Neuronal stem cell (in vitro differentiated cells): ENCODE results near the gene NSMCE1.
"Not testable (repeated sequence)": the region's sequence is repeated elsewhere in the genome, so short reads cannot be mapped to it uniquely, and the experiment has no call there.

Source experiments
- DNase-seq: peaks from one replicate; pipeline ENCODE4 v3.0.0-alpha.2; 2013; ENCODE audit warnings: low spot score
- H2AFZ ChIP-seq: one replicate; pipeline ENCODE4 v1.6.1; 2013; ENCODE audit warnings: mild to moderate bottlenecking, low read length, inconsistent platforms
- H2AK5ac ChIP-seq: 2 replicates; pipeline ENCODE4 v1.6.1; 2013; ENCODE audit warnings: low read depth, mild to moderate bottlenecking, inconsistent platforms, low read length, moderate library complexity, mixed read lengths
- H2BK120ac ChIP-seq: 2 replicates; pipeline ENCODE4 v1.6.1; 2013; ENCODE audit warnings: low read depth, mild to moderate bottlenecking, inconsistent platforms, low read length, moderate library complexity, mixed read lengths
- H2BK12ac ChIP-seq: one replicate; pipeline ENCODE4 v1.6.1; 2013; ENCODE audit warnings: low read length, inconsistent platforms
- H2BK15ac ChIP-seq: 2 replicates; pipeline ENCODE4 v1.6.1; 2013; ENCODE audit warnings: mild to moderate bottlenecking, low read length, inconsistent platforms, mixed read lengths
- H2BK5ac ChIP-seq: one replicate; pipeline ENCODE4 v1.6.1; 2013; ENCODE audit warnings: inconsistent platforms, mild to moderate bottlenecking, low read length, moderate library complexity
- H3K14ac ChIP-seq: one replicate; pipeline ENCODE4 v1.6.1; 2013; ENCODE audit warnings: low read length, inconsistent platforms
- H3K18ac ChIP-seq: 2 replicates; pipeline ENCODE4 v1.6.1; 2013; ENCODE audit warnings: low read length, inconsistent platforms
- H3K23ac ChIP-seq: 2 replicates; pipeline ENCODE4 v1.6.1; 2013; ENCODE audit warnings: low read depth, mild to moderate bottlenecking, mixed read lengths, low read length, inconsistent platforms; ENCODE audit not compliant: poor library complexity
- H3K27ac ChIP-seq: replicated peaks from 3 replicates; pipeline ENCODE4 v1.5.1; 2013; ENCODE audit warnings: low read length, inconsistent platforms
- H3K27me3 ChIP-seq, 3 experiments: 2 replicates each; pipeline ENCODE4 v1.6.1; 2013; ENCODE audit warnings: low read length in 3 of 3, mild to moderate bottlenecking in 2 of 3, inconsistent platforms in 1 of 3, low read depth in 1 of 3, mixed read lengths in 1 of 3, moderate library complexity in 1 of 3; ENCODE audit not compliant: control insufficient read depth in 3 of 3, insufficient read depth in 3 of 3
- H3K36me3 ChIP-seq, 2 donors: replicated peaks in 1 of 2; 2 replicates each; pipeline ENCODE4 v1.6.1; 2013; ENCODE audit warnings: low read length in 2 of 2; ENCODE audit not compliant: control insufficient read depth in 2 of 2, insufficient read depth in 2 of 2
- H3K4ac ChIP-seq: 2 replicates; pipeline ENCODE4 v1.6.1; 2013; ENCODE audit warnings: inconsistent platforms, mild to moderate bottlenecking, low read length, moderate library complexity
- H3K4me1 ChIP-seq, 2 donors: 1 replicate in 1 of 2; 2 replicates in 1 of 2; pipeline ENCODE4 v1.6.1; 2013; ENCODE audit warnings: low read length in 2 of 2, low read depth in 1 of 2; ENCODE audit not compliant: control insufficient read depth in 2 of 2, insufficient read depth in 1 of 2
- H3K4me2 ChIP-seq: one replicate; pipeline ENCODE4 v1.6.1; 2013; ENCODE audit warnings: mild to moderate bottlenecking, low read length, inconsistent platforms; ENCODE audit not compliant: insufficient read depth, poor library complexity, severe bottlenecking
- H3K4me3 ChIP-seq, 2 donors: 2 replicates each; pipeline ENCODE4 v1.5.1; 2013; ENCODE audit warnings: low read length in 2 of 2, mild to moderate bottlenecking in 2 of 2, inconsistent platforms in 1 of 2, moderate library complexity in 1 of 2
- H3K79me1 ChIP-seq: one replicate; pipeline ENCODE4 v1.6.1; 2013; ENCODE audit warnings: low read depth, mild to moderate bottlenecking, inconsistent platforms, low read length, moderate library complexity
- H3K9ac ChIP-seq: one replicate; pipeline ENCODE4 v1.6.1; 2013; ENCODE audit warnings: mild to moderate bottlenecking, low read depth, low read length, inconsistent platforms; ENCODE audit not compliant: poor library complexity
- H3K9me3 ChIP-seq, 2 donors: replicated peaks in 1 of 2; 2 replicates each; pipeline versions ENCODE3 to v1.6.1; 2013; ENCODE audit warnings: low read length in 2 of 2, mild to moderate bottlenecking in 2 of 2, inconsistent platforms in 1 of 2, low read depth in 1 of 2, mixed read lengths in 1 of 2, moderate library complexity in 1 of 2; ENCODE audit not compliant: control insufficient read depth in 2 of 2, insufficient read depth in 1 of 2
- H4K8ac ChIP-seq: one replicate; pipeline ENCODE4 v1.6.1; 2013; ENCODE audit warnings: low read depth, mild to moderate bottlenecking, inconsistent platforms, low read length, moderate library complexity
- H4K91ac ChIP-seq: one replicate; pipeline ENCODE4 v1.6.1; 2013; ENCODE audit warnings: low read length, low read depth, mild to moderate bottlenecking, inconsistent platforms; ENCODE audit not compliant: poor library complexity
- WGBS, 2 donors: extraction: QIAGEN DNeasy Blood & Tissue Kit; methylation state at CpG; one replicate each; pipeline ENCODE4 v1.1.7; 2013; ENCODE audit warnings: missing lambda C conversion rate in 2 of 2, mixed read lengths in 1 of 2; ENCODE audit not compliant: insufficient read length in 2 of 2, insufficient replicate concordance in 1 of 2; ENCODE audit errors: extremely low coverage in 2 of 2; 5-methylcytosine and 5-hydroxymethylcytosine counted together

NSMCE1 gene

GRCh38 chr16:27291106-27291505 lies 22.5 kb upstream of the NSMCE1 start:
- H3K18ac ChIP-seq, result no peak overlapping the region
- no peak overlapping the region for H2BK5ac ChIP-seq
- H2BK15ac ChIP-seq, result no peak overlapping the region
- H3K4me1 ChIP-seq, result no peaks in the 10 kb centered on the region
- no peak for DNase-seq
- H3K4me2 ChIP-seq, result no peak overlapping the region
- no peaks in the 10 kb centered on the region for H3K36me3 ChIP-seq
- H3K4ac ChIP-seq, result no peak overlapping the region
- H3K23ac ChIP-seq, result no peak overlapping the region
- peaks cover 0 to 5% (median 0%) of the 10 kb centered on the region in 3 experiments for H3K27me3 ChIP-seq
- H2AFZ ChIP-seq, result no peak overlapping the region
- H3K14ac ChIP-seq, result peak overlapping the region; percentile 32
- no peak overlapping the region for H4K91ac ChIP-seq
- no peak overlapping the region for H2BK120ac ChIP-seq
- no peak overlapping the region for H3K9ac ChIP-seq
- H3K4me3 ChIP-seq, result no peak overlapping the region
- no CpG with 5 or more reads among the region's 5 CpGs for WGBS, 2 donors
- no peak overlapping the region for H4K8ac ChIP-seq
- no peak overlapping the region for H2BK12ac ChIP-seq
- H3K27ac ChIP-seq, result no peak overlapping the region
- no peak overlapping the region for H2AK5ac ChIP-seq
- no peaks in the 10 kb centered on the region for H3K9me3 ChIP-seq
- H3K79me1 ChIP-seq, result no peaks in the 10 kb centered on the region

- no peaks in the 10 kb centered on the region for H3K4me1 ChIP-seq
- no peak overlapping the region for H4K8ac ChIP-seq
- H2BK120ac ChIP-seq, result no peak overlapping the region
- H3K4me2 ChIP-seq, result no peak overlapping the region
- no peak for DNase-seq
- no peaks in the 10 kb centered on the region for H3K79me1 ChIP-seq
- peaks cover 0 to 5% (median 0%) of the 10 kb centered on the region in 3 experiments for H3K27me3 ChIP-seq
- no peak overlapping the region for H2AK5ac ChIP-seq
- H3K18ac ChIP-seq, result no peak overlapping the region
- no peak overlapping the region for H3K4me3 ChIP-seq
- H3K27ac ChIP-seq, result no peak overlapping the region
- no peak overlapping the region for H3K14ac ChIP-seq
- H3K9ac ChIP-seq, result no peak overlapping the region
- no peak overlapping the region for H4K91ac ChIP-seq
- H3K9me3 ChIP-seq, result no peaks in the 10 kb centered on the region
- no peak overlapping the region for H2BK15ac ChIP-seq
- no peak overlapping the region for H3K23ac ChIP-seq
- H2AFZ ChIP-seq, result no peak overlapping the region
- H2BK5ac ChIP-seq, result no peak overlapping the region
- H3K4ac ChIP-seq, result no peak overlapping the region
- no peak overlapping the region for H2BK12ac ChIP-seq
- no peaks in the 10 kb centered on the region for H3K36me3 ChIP-seq
Measured at GRCh38 chr16:27290562-27290961, 22.0 kb upstream of the NSMCE1 start.

GRCh38 chr16:27289669-27290068 lies 21.1 kb upstream of the NSMCE1 start:
- no peak overlapping the region for H4K91ac ChIP-seq
- peaks cover 0 to 5% (median 0%) of the 10 kb centered on the region in 3 experiments for H3K27me3 ChIP-seq
- H4K8ac ChIP-seq, result no peak overlapping the region
- no peak overlapping the region for H3K4me2 ChIP-seq
- H3K4me3 ChIP-seq, result no peak overlapping the region
- H2BK15ac ChIP-seq, result no peak overlapping the region
- H3K27ac ChIP-seq, result no peak overlapping the region
- H3K79me1 ChIP-seq, result no peaks in the 10 kb centered on the region
- no peak overlapping the region for H2BK5ac ChIP-seq
- no CpG with 5 or more reads among the region's 6 CpGs for WGBS, 2 donors
- H3K4ac ChIP-seq, result no peak overlapping the region
- no peak overlapping the region for H3K23ac ChIP-seq
- H3K36me3 ChIP-seq, result no peaks in the 10 kb centered on the region
- H2AFZ ChIP-seq, result no peak overlapping the region
- H3K9ac ChIP-seq, result no peak overlapping the region
- no peak overlapping the region for H3K18ac ChIP-seq
- H3K4me1 ChIP-seq, result peaks cover 0 to 1% of the 10 kb centered on the region in 2 donors
- no peaks in the 10 kb centered on the region for H3K9me3 ChIP-seq
- DNase-seq, result no peak
- no peak overlapping the region for H2BK12ac ChIP-seq
- no peak overlapping the region for H2BK120ac ChIP-seq
- H2AK5ac ChIP-seq, result no peak overlapping the region
- H3K14ac ChIP-seq, result no peak overlapping the region

DNA sequence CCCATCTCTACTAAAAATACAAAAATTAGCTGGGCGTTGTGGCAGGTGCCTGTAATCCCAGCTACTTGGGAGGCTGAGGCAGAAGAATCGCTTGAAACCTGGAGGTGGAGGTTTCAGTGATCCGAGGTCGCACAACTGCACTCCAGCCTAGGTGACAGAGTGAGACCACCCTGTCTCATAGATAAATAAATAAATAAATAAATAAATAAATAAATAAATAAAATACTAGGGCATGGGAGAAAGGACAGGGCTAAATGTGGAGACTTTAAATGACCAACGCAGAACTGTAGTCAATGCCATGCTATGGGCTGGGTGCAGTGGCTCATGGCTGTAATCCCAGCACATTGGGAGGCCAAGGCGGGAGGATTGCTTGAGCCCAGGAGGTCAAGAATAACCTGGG lies 19.7 kb upstream of the NSMCE1 start:
- H3K9me3 ChIP-seq, H3K27me3 ChIP-seq, H3K9ac ChIP-seq, H3K14ac ChIP-seq, H3K4ac ChIP-seq, H2AK5ac ChIP-seq, H3K36me3 ChIP-seq, H3K4me2 ChIP-seq, DNase-seq, H2BK12ac ChIP-seq, H3K18ac ChIP-seq, H4K8ac ChIP-seq, H3K4me3 ChIP-seq, H3K4me1 ChIP-seq, H2BK15ac ChIP-seq, H3K27ac ChIP-seq, H2BK5ac ChIP-seq, H3K79me1 ChIP-seq, H4K91ac ChIP-seq, H2BK120ac ChIP-seq, H3K23ac ChIP-seq, H2AFZ ChIP-seq: not testable (repeated sequence)
- WGBS, 2 donors, result no CpG with 5 or more reads among the region's 6 CpGs
